H1 (cell line): Measurements from ENCODE around the gene REC8. TPM values are rescaled to one million over a fixed set of nuclear protein-coding genes. Genes with fewer than 3 reads are reported as not detected.
A peak's percentile ranks its signal among the peaks of the same experiment; 100 is the strongest.

Experiments used
- ASH2L ChIP-seq: fragments of 200-600, 300-600 bp; sonication (generic); IDR thresholded peaks from one replicate; pipeline ENCODE4 v1.7.1; 2017; ENCODE audit warnings: low read length
- BRCA1 ChIP-seq: IDR thresholded peaks from 2 replicates; pipeline ENCODE4 v1.6.1; 2012; ENCODE audit warnings: low read depth, low read length, improper control_type of control experiment
- CBX5 ChIP-seq: fragments of 300-800, 300-1000 bp; sonication (generic); IDR thresholded peaks from 2 replicates; pipeline ENCODE4 v1.7.1; 2016; ENCODE audit warnings: antibody characterized with exemption, low read length, low read depth
- CHD2 ChIP-seq: IDR thresholded peaks from 2 replicates; pipeline ENCODE4 v1.6.1; 2012; ENCODE audit warnings: low read length, improper control_type of control experiment
- EGR1 ChIP-seq: IDR thresholded peaks from 2 replicates; pipeline ENCODE4 v1.6.1; 2011; ENCODE audit warnings: low read depth, low read length, borderline replicate concordance
- EP300 ChIP-seq, 2 experiments: IDR thresholded peaks; 1 replicate in 1 of 2; 2 replicates in 1 of 2; pipeline ENCODE4 v1.6.1; 2011 to 2012; ENCODE audit warnings: low read depth in 2 of 2, low read length in 2 of 2, mild to moderate bottlenecking in 2 of 2, borderline replicate concordance in 1 of 2, inconsistent platforms in 1 of 2, moderate library complexity in 1 of 2
- GTF2F1 ChIP-seq: IDR thresholded peaks from 2 replicates; pipeline ENCODE4 v1.6.1; 2012; ENCODE audit warnings: low read depth, low read length, improper control_type of control experiment, borderline replicate concordance
- HDAC2 ChIP-seq, 2 experiments: fragments of 300-600 bp in 1 of 2; sonication (generic) in 1 of 2; IDR thresholded peaks; 2 replicates each; pipeline ENCODE4 v1.6.1; 2011 to 2012; ENCODE audit warnings: low read depth in 2 of 2, low read length in 2 of 2, mild to moderate bottlenecking in 2 of 2, moderate library complexity in 2 of 2, borderline replicate concordance in 1 of 2, inconsistent platforms in 1 of 2
- HDAC6 ChIP-seq: IDR thresholded peaks from one replicate; pipeline ENCODE4 v1.7.1; 2012; ENCODE audit warnings: low read depth, mild to moderate bottlenecking, inconsistent platforms, low read length, moderate library complexity
- JUN ChIP-seq: IDR thresholded peaks from 2 replicates; pipeline ENCODE4 v1.6.1; 2011; ENCODE audit warnings: low read depth, mild to moderate bottlenecking, improper control_type of control experiment, low read length
- KDM5A ChIP-seq: fragments of 200-600 bp; IDR thresholded peaks from 2 replicates; pipeline ENCODE4 v1.7.1; 2012; ENCODE audit warnings: mild to moderate bottlenecking, low read length, inconsistent platforms, mixed read lengths
- MAFK ChIP-seq: IDR thresholded peaks from 2 replicates; pipeline ENCODE4 v1.6.1; 2012; ENCODE audit warnings: low read depth, mild to moderate bottlenecking, improper control_type of control experiment, low read length
- NRF1 ChIP-seq: IDR thresholded peaks from 2 replicates; pipeline ENCODE4 v1.6.1; 2011; ENCODE audit warnings: mild to moderate bottlenecking, low read depth, low read length, improper control_type of control experiment
- PHF8 ChIP-seq: fragments of 200-600 bp; sonication (generic); conservative IDR thresholded peaks from 2 replicates; pipeline ENCODE4 v1.7.1; 2012; ENCODE audit warnings: low read depth, mild to moderate bottlenecking, inconsistent platforms, low read length, moderate library complexity
- POLR2A ChIP-seq, 2 experiments: IDR thresholded peaks; 1 replicate in 1 of 2; 2 replicates in 1 of 2; pipeline ENCODE4 v1.6.1; 2011; ENCODE audit warnings: low read depth in 2 of 2, low read length in 2 of 2, mild to moderate bottlenecking in 2 of 2; ENCODE audit errors: control extremely low read depth in 1 of 2
- RAD21 ChIP-seq, 2 experiments: IDR thresholded peaks in 1 of 2; conservative IDR thresholded peaks in 1 of 2; 2 replicates each; pipeline ENCODE4 v1.6.1; 2011; ENCODE audit warnings: low read depth in 2 of 2, low read length in 2 of 2, improper control_type of control experiment in 1 of 2, inconsistent platforms in 1 of 2, mild to moderate bottlenecking in 1 of 2, moderate library complexity in 1 of 2
- RNF2 ChIP-seq: fragments of 200-900, 300-1000 bp; sonication (generic); IDR thresholded peaks from 2 replicates; pipeline ENCODE4 v1.7.1; 2016; ENCODE audit warnings: borderline replicate concordance, low read depth, mild to moderate bottlenecking, antibody characterized with exemption, low read length; ENCODE audit not compliant: poor library complexity, severe bottlenecking; ENCODE audit errors: missing control alignments
- SAP30 ChIP-seq: fragments of 300-600 bp; sonication (generic); IDR thresholded peaks from 2 replicates; pipeline ENCODE4 v1.7.1; 2012; ENCODE audit warnings: low read length, moderate library complexity, mild to moderate bottlenecking, inconsistent platforms; ENCODE audit not compliant: insufficient read depth, insufficient replicate concordance
- SIN3A ChIP-seq, 2 experiments: IDR thresholded peaks in 1 of 2; conservative IDR thresholded peaks in 1 of 2; 2 replicates each; pipeline ENCODE4 v1.6.1; 2011 to 2012; ENCODE audit warnings: low read length in 2 of 2, improper control_type of control experiment in 1 of 2, low read depth in 1 of 2, mild to moderate bottlenecking in 1 of 2
- SP2 ChIP-seq: IDR thresholded peaks from 2 replicates; pipeline ENCODE4 v1.6.1; 2012; ENCODE audit warnings: mild to moderate bottlenecking, low read length, inconsistent platforms
- TBP ChIP-seq: IDR thresholded peaks from 2 replicates; pipeline ENCODE4 v1.6.1; 2011; ENCODE audit warnings: low read depth, low read length, improper control_type of control experiment
- TCF12 ChIP-seq: IDR thresholded peaks from 2 replicates; pipeline ENCODE4 v1.6.1; 2011; ENCODE audit warnings: low read depth, mild to moderate bottlenecking, low read length
- ZNF274 ChIP-seq: IDR thresholded peaks from 2 replicates; pipeline ENCODE4 v1.7.0; 2012; ENCODE audit warnings: low read length, borderline replicate concordance; ENCODE audit errors: extremely low read depth
- polyA plus RNA-seq, 7 experiments: library from polyadenylated mRNA; depleted of rRNA in 3 of 7; stranded (reverse) in 5 of 7; unstranded in 2 of 7; fragments of >200 nt in 5 of 7; fragments of 200-250 nt in 2 of 7; gene quantifications; 1 replicate in 5 of 7; 2 replicates in 1 of 7; 4 replicates in 1 of 7; pipeline versions ENCODE4 v1.2.1 to v1.2.3, GENCODE V29; 2011 to 2013; ENCODE audit warnings: missing spikeins in 2 of 7, mixed read lengths in 2 of 7
- total RNA-seq: library from RNA; stranded (reverse); fragmentation: NEBNext Ultra II Directional; extraction: Animal tissue kit (Norgen Biotek cat#: 25700); gene quantifications from 2 replicates; pipeline ENCODE4 v1.2.1, GENCODE V29; 2021

Gene REC8
- total and polyA plus RNA-seq, 2 of the 8 experiments (the other 6 are each of a cell fraction or from before 2014, with no cell fraction given), result 9.8 to 28.5 TPM

- TF ChIP-seq SIN3A (conservative IDR thresholded peaks at IDR 0.05 in 1 of 2, IDR thresholded peaks at IDR 0.05 in 1 of 2; ENCODE audit: low read depth in 1 of 2, low read length in 2 of 2) (peak in 1 of 2 experiments; percentile 87; a peak in 2 of 4 replicates), RAD21 (IDR thresholded peaks at IDR 0.05 in 1 of 2, conservative IDR thresholded peaks at IDR 0.05 in 1 of 2; ENCODE audit: low read depth in 2 of 2, low read length in 2 of 2) (0 out of 4 replicates have a peak, but pooled peaks of 1 of the 2 experiments have one; percentile 6), PHF8 (peak; percentile 58; the same call in 1 of the 2 replicates), POLR2A (IDR thresholded peaks at IDR 0.05; ENCODE audit: control extremely low read depth in 1 of 2, low read depth in 2 of 2, low read length in 2 of 2) (peak in 1 of 2 experiments; percentile 44; a peak in 1 of 3 replicates), EGR1 (no peak), MAFK (no peak), TBP (no peak), HDAC6 (no peak), TCF12 (0 out of 2 replicates have a peak, but pooled peaks have one; percentile 20), JUN (no peak), SP2 (no peak), ASH2L (peak; percentile 35), RNF2 (no peak), GTF2F1 (no peak), SAP30 (no peak), CHD2 (peak; percentile 34; the same call in 1 of the 2 replicates), ZNF274 (no peak), NRF1 (no peak), HDAC2 (IDR thresholded peaks at IDR 0.05; ENCODE audit: borderline replicate concordance in 1 of 2, low read depth in 2 of 2, low read length in 2 of 2) (peak; percentile 13 to 46; a peak in 1 of 4 replicates), EP300 (IDR thresholded peaks at IDR 0.05; ENCODE audit: borderline replicate concordance in 1 of 2, low read depth in 2 of 2, low read length in 2 of 2) (peak in 1 of 2 experiments; percentile 69; a peak in 1 of 3 replicates), KDM5A (no peak), BRCA1 (no peak), CBX5 (no peak)
Measured at GRCh38 chr14:24171422-24172260, at the start of gene REC8 (continued).
